OCI-LY1 (cell line): Measurements from ENCODE around the gene TFEB.

Experiments
- H2AFZ ChIP-seq: fragments of 200-600 bp; sonication (generic), shearing (Covaris generic); 2 replicates; pipeline ENCODE4 v1.6.0; 2014; ENCODE audit warnings: antibody characterized with exemption, mild to moderate bottlenecking, low read length
- H3F3A ChIP-seq: fragments of 200-600 bp; sonication (generic), shearing (Covaris generic); 2 replicates; pipeline ENCODE4 v1.6.0; 2014; ENCODE audit warnings: mild to moderate bottlenecking, antibody characterized with exemption, low read length, moderate library complexity; ENCODE audit not compliant: insufficient read depth
- H3K27ac ChIP-seq: fragments of 200-600 bp; sonication (generic); 2 replicates; pipeline ENCODE4 v1.5.1; 2014; ENCODE audit warnings: low read length, mixed run types, mild to moderate bottlenecking, low read depth; ENCODE audit not compliant: poor library complexity, severe bottlenecking
- H3K27me3 ChIP-seq: fragments of 200-600 bp; sonication (generic); 2 replicates; pipeline ENCODE4 v1.6.0; 2014; ENCODE audit warnings: antibody characterized with exemption, mild to moderate bottlenecking, low read length, moderate library complexity; ENCODE audit not compliant: insufficient read depth
- H3K36me3 ChIP-seq: fragments of 200-600 bp; sonication (generic); 2 replicates; pipeline ENCODE4 v1.6.1; 2014; ENCODE audit warnings: mild to moderate bottlenecking, antibody characterized with exemption, low read length, moderate library complexity, mixed read lengths; ENCODE audit not compliant: insufficient read depth
- H3K4me1 ChIP-seq: fragments of 200-600 bp; sonication (generic); 2 replicates; pipeline ENCODE4 v1.5.1; 2014; ENCODE audit warnings: mild to moderate bottlenecking, low read length, moderate library complexity; ENCODE audit not compliant: insufficient read depth, severe bottlenecking
- H3K4me2 ChIP-seq: fragments of 200-600 bp; sonication (generic), shearing (Covaris generic); 2 replicates; pipeline ENCODE4 v1.6.1; 2014; ENCODE audit warnings: low read length
- H3K4me3 ChIP-seq: fragments of 200-600 bp; sonication (generic); 2 replicates; pipeline ENCODE4 v1.5.1; 2014; ENCODE audit warnings: low read length, low read depth, mild to moderate bottlenecking, mixed read lengths; ENCODE audit not compliant: poor library complexity, severe bottlenecking
- H3K79me2 ChIP-seq: fragments of 200-600 bp; shearing (Covaris generic); 2 replicates; pipeline ENCODE4 v1.6.1; 2016; ENCODE audit warnings: mixed run types, low read length, mixed read lengths; ENCODE audit not compliant: insufficient read depth
- H3K9ac ChIP-seq: fragments of 200-600 bp; sonication (generic), shearing (Covaris generic); 2 replicates; pipeline ENCODE4 v1.6.1; 2014; ENCODE audit warnings: mild to moderate bottlenecking, low read length, mixed read lengths
- H3K9me2 ChIP-seq: fragments of 200-600 bp; sonication (generic), shearing (Covaris generic); 2 replicates; pipeline ENCODE4 v1.6.1; 2014; ENCODE audit warnings: low read depth, mild to moderate bottlenecking, low read length, mixed read lengths
- H3K9me3 ChIP-seq: fragments of 200-600 bp; shearing (Covaris generic); 2 replicates; pipeline ENCODE4 v1.6.1; 2014; ENCODE audit warnings: low read length, mixed read lengths
- H4K20me1 ChIP-seq: fragments of 200-600 bp; sonication (generic), shearing (Covaris generic); 2 replicates; pipeline ENCODE4 v1.6.0; 2016; ENCODE audit warnings: mild to moderate bottlenecking, low read length; ENCODE audit not compliant: insufficient read depth
- CTCF ChIP-seq: fragments of 200-600 bp; sonication (generic), shearing (Covaris generic); IDR thresholded peaks from 2 replicates; pipeline ENCODE4 v1.5.1; 2017; ENCODE audit warnings: mild to moderate bottlenecking, antibody characterized with exemption, low read length, moderate library complexity, mixed read lengths
- EZH2 ChIP-seq: fragments of 200-600 bp; sonication (generic), shearing (Covaris generic); IDR thresholded peaks from 2 replicates; pipeline ENCODE4 v1.8.0; 2017; ENCODE audit warnings: borderline replicate concordance, mixed run types, mild to moderate bottlenecking, antibody characterized with exemption, low read length, moderate library complexity, mixed read lengths

TFEB gene

DNA sequence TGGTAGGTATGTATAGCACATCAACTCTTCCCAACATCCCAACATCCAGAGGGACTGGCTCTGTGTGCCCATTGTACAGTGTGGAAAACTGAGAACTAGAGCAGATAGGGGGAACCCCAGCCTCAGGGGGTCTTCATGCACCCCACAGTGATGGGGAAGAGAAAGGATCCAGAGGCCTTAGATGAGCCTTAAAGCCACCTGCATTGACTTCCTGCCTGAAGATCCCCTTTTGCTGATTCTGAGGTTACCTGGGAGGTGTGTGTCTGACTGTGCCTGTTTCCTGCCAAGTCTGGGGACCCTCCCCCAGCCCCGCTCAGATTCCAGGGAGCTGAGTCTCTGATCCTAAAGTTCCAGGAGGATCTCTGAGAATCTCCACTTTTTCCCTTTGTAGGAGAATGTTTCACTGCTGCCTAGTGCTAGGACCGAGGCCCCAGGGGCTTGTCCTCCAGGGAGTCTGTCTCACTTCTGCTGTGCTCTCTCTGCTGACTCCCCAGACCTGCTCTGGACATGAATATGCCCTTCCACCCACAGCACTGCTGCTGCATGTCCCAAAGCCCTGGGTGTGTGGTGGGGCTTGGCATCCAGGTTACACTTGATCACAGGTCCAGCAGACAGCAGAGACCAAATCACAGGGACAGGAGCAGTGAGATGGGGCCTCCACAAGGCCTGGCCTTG is 24.6 kb upstream of the TFEB start:
- Histone ChIP-seq H3K9ac (no peak overlapping the region), H3K36me3 (no peaks in the 10 kb centered on the region), H4K20me1 (no peaks in the 10 kb centered on the region), H3K4me3 (no peak overlapping the region), H3K4me2 (no peak overlapping the region), H2AFZ (no peak overlapping the region), H3K27me3 (peaks cover 4% of the 10 kb centered on the region; the same call in 1 of the 2 replicates), H3K9me2 (no peaks in the 10 kb centered on the region), H3K4me1 (no peaks in the 10 kb centered on the region), H3K79me2 (no peaks in the 10 kb centered on the region), H3K27ac (no peak overlapping the region), H3K9me3 (no peaks in the 10 kb centered on the region), H3F3A (no peaks in the 10 kb centered on the region)
- TF ChIP-seq EZH2 = no peak
- no peak for TF ChIP-seq CTCF

DNA sequence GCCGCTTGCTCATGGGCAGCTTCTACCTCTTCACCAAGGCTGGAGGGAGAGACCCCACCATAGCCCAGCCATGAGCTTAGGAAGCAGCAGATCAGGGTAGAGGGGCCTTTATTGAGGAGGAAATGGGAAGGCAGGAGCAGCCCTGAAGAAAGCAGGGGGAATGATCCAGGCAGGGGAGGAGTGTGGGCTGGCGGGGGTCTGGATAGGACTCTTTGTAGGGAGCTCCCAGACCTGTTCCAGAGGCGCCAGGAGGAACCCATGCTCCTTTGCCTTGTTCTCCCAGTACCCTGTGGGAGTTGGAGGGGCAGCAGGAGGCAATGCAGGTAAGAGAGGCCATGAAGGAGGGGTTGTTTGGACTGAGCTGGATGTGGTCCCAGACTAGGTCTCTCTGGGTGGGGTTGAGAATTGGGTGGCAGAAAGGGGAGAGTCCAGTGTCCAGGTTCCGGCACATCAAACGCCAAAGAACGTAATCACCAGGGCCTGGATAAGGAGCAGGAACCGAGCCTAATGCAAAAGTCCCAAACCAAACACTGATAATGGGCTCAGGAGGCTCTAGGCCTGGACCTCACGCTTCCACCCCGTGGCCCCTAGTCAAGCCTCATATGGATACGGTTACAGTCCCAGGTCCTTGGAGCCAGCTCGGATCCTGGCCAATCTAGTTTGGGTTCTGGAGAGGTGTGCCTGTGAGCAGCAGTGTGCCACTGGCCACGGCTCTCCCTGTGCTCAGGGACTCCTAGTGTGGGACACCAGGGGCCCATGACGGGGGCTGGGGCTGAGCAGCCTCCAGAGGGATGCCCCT is 23.9 kb upstream of the TFEB start:
- no peak for TF ChIP-seq CTCF
- TF ChIP-seq EZH2 = no peak
- no peak overlapping the region for H3K9ac ChIP-seq
- no peak overlapping the region for H3K4me2 ChIP-seq

GRCh38 chr6:41758641-41759035 is 23.2 kb upstream of the TFEB start:
- Histone ChIP-seq H3K4me2 (no peak overlapping the region), H3K9me2 (no peaks in the 10 kb centered on the region), H4K20me1 (no peaks in the 10 kb centered on the region), H2AFZ (no peak overlapping the region), H3K9ac (no peak overlapping the region), H3K27me3 (peaks cover 4% of the 10 kb centered on the region; the same call in 1 of the 2 replicates), H3K27ac (no peak overlapping the region), H3K79me2 (no peaks in the 10 kb centered on the region), H3K4me1 (no peaks in the 10 kb centered on the region), H3K9me3 (no peaks in the 10 kb centered on the region), H3K36me3 (no peaks in the 10 kb centered on the region), H3F3A (no peaks in the 10 kb centered on the region), H3K4me3 (no peak overlapping the region)
- no peak for TF ChIP-seq CTCF
- no peak for TF ChIP-seq EZH2

More for the DNA sequence above, 23.9 kb upstream of the TFEB start:
- Histone ChIP-seq H3K27ac (no peak overlapping the region), H2AFZ (no peak overlapping the region), H3F3A (no peaks in the 10 kb centered on the region), H4K20me1 (no peaks in the 10 kb centered on the region), H3K36me3 (no peaks in the 10 kb centered on the region), H3K27me3 (peaks cover 4% of the 10 kb centered on the region; the same call in 1 of the 2 replicates), H3K4me1 (no peaks in the 10 kb centered on the region), H3K4me3 (no peak overlapping the region), H3K9me2 (no peaks in the 10 kb centered on the region), H3K9me3 (no peaks in the 10 kb centered on the region), H3K79me2 (no peaks in the 10 kb centered on the region)
